Cardiac septum (tissue), 1 donor: ENCODE measurements around the gene ARHGAP26. TPM values are rescaled to one million over a fixed set of nuclear protein-coding genes. Genes with fewer than 3 reads are reported as not detected.

Experiments used
- DNase-seq: peaks from one replicate; pipeline ENCODE4 v3.0.0-alpha.2; 2020; ENCODE audit warnings: low spot score
- intact Hi-C: fragments of 100-400 bp; cut with DNase I; formaldehyde crosslinking; loops from one replicate; pipeline ENCODE4 v1.14.0; 2022
- total RNA-seq: library from RNA; stranded (reverse); fragmentation: NEBNext Ultra II Directional; extraction: Animal tissue kit (Norgen Biotek cat#: 25700); gene quantifications from one replicate; pipeline ENCODE4 v1.2.1, GENCODE V29; 2021
- donor health status: DM: no; HTN: no; CAD: no.

Gene ARHGAP26
- total RNA-seq, 1 donor from 2014 or later, result 32.0 TPM

GRCh38 chr5:142862594-142862993, 92.4 kb downstream of the ARHGAP26 start:
- intact Hi-C loops, result loop anchor here (10.0 kb wide), 1 partner anchor 48 kb away; no protein-coding TSS in a partner anchor
- no peak for DNase-seq

- no peak for DNase-seq
- intact Hi-C loops, result loop anchor here (10.0 kb wide), 1 partner anchor 49 kb away; no protein-coding TSS in a partner anchor
These were observed 93.7 kb downstream of the ARHGAP26 start for GRCh38 chr5:142863856-142864255.

GRCh38 chr5:142864290-142865260, 94.4 kb downstream of the ARHGAP26 start:
- intact Hi-C loops, result loop anchor here (5.0 to 10.0 kb wide), 2 partner anchors 50 to 112 kb away; no protein-coding TSS in a partner anchor
- no peak for DNase-seq

GRCh38 chr5:142865631-142866030, 95.5 kb downstream of the ARHGAP26 start:
- intact Hi-C loops, result loop anchor here (5.0 to 10.0 kb wide), 2 partner anchors 51 to 113 kb away; no protein-coding TSS in a partner anchor
- no peak for DNase-seq

- no peak for DNase-seq
- intact Hi-C loops, result loop anchor here (5.0 to 10.0 kb wide), 2 partner anchors 52 to 114 kb away; no protein-coding TSS in a partner anchor
These were observed 96.5 kb downstream of the ARHGAP26 start for GRCh38 chr5:142866563-142867275.

- DNase-seq, result no peak
- intact Hi-C loops, result loop anchor here (2.0 to 10.0 kb wide), 3 partner anchors 55 to 118 kb away; partner anchors contain the start of gene ARHGAP26
These were observed 99.7 kb downstream of the ARHGAP26 start for GRCh38 chr5:142869886-142870285.

- no peak for DNase-seq
- intact Hi-C loops, result loop anchor here (2.0 kb wide), 1 partner anchor 100 kb away; the partner anchor contains the start of gene ARHGAP26
These were observed 100.6 kb downstream of the ARHGAP26 start for GRCh38 chr5:142870532-142871362.

GRCh38 chr5:142871363-142872193, 101.4 kb downstream of the ARHGAP26 start:
- DNase-seq, result no peak
- intact Hi-C loops, result loop anchor here (2.0 kb wide), 1 partner anchor 101 kb away; the partner anchor contains the start of gene ARHGAP26

GRCh38 chr5:142872217-142872616, 102.0 kb downstream of the ARHGAP26 start:
- intact Hi-C loops, result no loop called here
- DNase-seq, result no peak

GRCh38 chr5:142872795-142873194, 102.6 kb downstream of the ARHGAP26 start:
- intact Hi-C loops, result no loop called here
- DNase-seq, result no peak

- intact Hi-C loops, result no loop called here
These were observed 103.7 kb downstream of the ARHGAP26 start for GRCh38 chr5:142873831-142874230.

GRCh38 chr5:142874540-142874939, 104.4 kb downstream of the ARHGAP26 start:
- DNase-seq, result peak; percentile 81
- intact Hi-C loops, result no loop called here

More at GRCh38 chr5:142873831-142874230, 103.7 kb downstream of the ARHGAP26 start:
- DNase-seq, result no peak

- intact Hi-C loops, result no loop called here
- DNase-seq, result no peak
These were observed 105.8 kb downstream of the ARHGAP26 start for GRCh38 chr5:142875936-142876335.

GRCh38 chr5:142876817-142877216, 106.6 kb downstream of the ARHGAP26 start:
- intact Hi-C loops, result no loop called here
- DNase-seq, result no peak

- intact Hi-C loops, result loop anchor here (2.0 kb wide), 1 partner anchor 129 kb away; no protein-coding TSS in a partner anchor
- no peak for DNase-seq
These were observed 107.9 kb downstream of the ARHGAP26 start for GRCh38 chr5:142878111-142878510.

GRCh38 chr5:142878638-142879037, 108.5 kb downstream of the ARHGAP26 start:
- no peak for DNase-seq
- intact Hi-C loops, result loop anchor here (2.0 kb wide), 1 partner anchor 130 kb away; no protein-coding TSS in a partner anchor

- no peak for DNase-seq
- intact Hi-C loops, result loop anchor here (2.0 kb wide), 1 partner anchor 162 kb away; no protein-coding TSS in a partner anchor
These were observed 111.1 kb downstream of the ARHGAP26 start for GRCh38 chr5:142881076-142881783.
